ENCODE measurements around the gene TM4SF5.

TM4SF5 gene

GRCh38 chr17:4748686-4749085 lies 23.0 kb upstream of the TM4SF5 start:
- DNase-seq: no peak

GRCh38 chr17:4750606-4751005 lies 21.1 kb upstream of the TM4SF5 start:
- no peak for DNase-seq

DNA sequence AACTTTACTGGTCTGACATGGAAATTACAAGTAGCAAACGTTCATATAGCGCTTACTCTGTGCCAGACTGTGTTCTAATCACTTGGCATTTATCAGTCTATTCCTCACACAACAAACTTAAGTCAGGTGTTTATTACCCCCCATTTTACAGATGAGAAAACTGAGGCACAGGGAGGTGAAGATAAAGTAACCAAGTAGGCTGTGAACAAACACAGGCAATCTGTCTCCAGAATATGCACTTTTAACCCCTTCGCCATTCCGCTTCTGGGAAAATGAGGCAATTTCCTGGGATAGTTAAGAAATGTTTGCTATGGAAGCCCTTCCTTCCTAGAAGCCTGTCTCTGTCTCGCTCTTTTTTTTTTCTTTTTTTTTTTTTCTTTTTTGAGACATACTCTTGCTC lies 19.8 kb upstream of the TM4SF5 start:
- DNase-seq: no peak

DNA sequence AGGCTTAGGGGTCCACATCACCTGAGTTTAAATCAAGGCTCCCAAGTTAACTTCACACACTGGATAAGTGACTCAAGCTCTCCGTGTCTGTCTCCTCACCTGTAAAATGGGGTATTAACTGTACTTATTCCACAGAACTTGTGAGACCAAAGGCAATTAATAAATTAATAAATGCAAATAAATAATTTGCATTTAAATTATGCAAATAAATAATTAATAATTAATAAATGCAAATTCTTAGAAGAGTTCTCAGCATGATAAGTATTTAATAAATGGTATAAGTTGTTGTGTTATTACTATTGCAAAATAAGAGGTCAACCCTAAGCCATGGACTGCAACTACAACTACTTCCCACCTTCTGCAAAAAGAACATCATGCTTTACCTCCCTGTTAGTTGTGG lies 18.3 kb upstream of the TM4SF5 start:
- no peak for DNase-seq

DNA sequence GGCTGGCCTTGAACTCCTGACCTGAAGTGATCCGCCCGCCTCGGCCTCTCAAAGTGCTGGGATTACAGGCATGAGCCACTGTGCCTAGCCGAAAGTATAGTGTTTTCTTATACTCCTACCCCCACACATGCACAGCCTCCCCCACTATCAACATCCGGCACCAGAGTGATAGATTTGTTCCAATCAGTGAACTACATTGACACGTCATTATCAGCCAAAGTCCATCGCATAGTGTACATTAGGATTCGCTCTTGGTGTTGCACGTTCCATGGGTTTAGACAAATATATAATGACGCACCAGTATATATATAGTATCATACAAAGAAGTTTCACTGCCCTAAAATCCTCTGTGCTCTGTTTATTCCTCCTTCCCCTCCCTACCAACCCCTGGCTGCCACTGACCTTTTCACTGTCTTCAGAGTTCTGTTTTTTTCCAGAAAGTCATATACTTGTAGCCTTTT lies 11.9 kb upstream of the TM4SF5 start:
- no peak for DNase-seq

DNA sequence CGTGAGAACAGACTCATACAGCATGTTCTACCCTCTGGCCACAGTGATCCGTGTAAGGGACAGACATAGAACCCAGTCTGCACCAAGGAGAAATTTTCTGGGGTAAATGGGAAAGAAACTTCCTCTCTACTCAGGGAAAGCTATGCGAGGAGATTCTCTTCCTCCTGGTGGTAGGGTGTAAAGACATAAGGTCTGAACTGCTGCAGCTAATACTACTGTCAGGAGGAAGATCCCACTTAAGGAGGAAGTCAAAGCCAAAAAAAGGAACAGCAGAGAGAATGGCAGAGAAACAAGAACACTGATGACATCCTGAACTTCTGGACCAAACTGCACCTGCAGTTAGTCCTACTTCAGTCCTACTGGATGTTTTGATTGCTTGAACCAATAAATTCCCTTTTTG lies 7.1 kb upstream of the TM4SF5 start:
- DNase-seq: no peak

GRCh38 chr17:4766201-4766600 lies 5.5 kb upstream of the TM4SF5 start:
- DNase-seq: no peak

DNA sequence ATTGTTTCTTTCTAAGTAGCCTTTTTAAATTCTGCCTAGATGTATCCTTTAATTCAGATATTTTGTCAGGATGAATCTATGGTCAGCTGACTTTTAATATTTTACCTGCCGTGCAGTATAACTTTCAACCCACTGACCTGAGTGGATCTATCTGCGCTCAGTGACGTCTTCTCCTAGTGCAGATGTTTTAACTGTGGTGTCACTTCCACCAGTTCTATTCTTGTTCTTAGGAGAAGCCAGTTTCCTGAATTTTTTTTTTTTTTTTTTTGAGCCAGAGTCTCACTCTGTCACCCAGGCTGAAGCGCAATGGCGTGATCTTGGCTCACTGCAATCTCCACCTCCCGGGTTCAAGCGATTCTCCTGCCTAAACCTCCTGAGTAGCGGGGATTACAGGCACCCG lies 5.0 kb upstream of the TM4SF5 start:
- DNase-seq: no peak

DNA sequence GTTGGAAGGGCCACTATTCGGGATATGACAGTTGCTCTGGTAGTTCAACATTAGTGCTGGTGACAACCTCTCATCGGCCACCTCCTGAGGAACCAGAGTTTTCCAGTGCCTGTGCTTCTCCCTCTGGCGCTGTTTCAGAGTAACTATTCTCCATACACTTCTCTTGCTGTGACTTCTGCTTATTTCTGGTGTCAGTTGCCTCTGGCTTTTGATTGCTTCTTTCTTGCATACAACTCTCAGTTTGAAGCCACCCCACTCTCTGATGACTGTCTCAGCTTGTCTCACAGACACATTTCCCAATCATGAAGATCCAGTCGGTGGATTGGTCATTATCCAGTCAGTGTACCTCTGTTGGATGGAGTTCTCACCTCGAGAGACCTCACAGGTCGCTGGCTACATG lies 3.4 kb upstream of the TM4SF5 start:
- no peak for DNase-seq

GRCh38 chr17:4769628-4770027 lies 2.1 kb upstream of the TM4SF5 start:
- no peak for DNase-seq

DNA sequence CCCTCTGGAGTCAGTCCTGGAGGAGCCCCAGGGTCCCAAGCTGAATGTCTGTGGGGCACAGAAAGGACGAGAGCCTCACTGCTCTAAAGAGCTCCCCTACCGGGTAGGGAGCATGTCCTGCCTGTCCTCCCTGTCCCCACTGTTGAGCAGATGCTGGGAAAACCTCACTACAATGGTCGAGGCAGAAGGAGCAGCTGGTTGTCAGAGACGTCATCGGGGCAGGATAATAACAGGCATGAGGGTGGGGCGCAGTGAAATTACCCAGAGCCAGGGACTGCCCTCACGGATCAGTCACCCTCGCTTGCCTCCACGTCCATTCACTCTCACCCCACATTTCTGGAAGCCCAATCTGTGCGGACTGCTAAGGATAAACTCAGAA lies 538 bp downstream of the TM4SF5 start:
- DNase-seq: no peak

DNA sequence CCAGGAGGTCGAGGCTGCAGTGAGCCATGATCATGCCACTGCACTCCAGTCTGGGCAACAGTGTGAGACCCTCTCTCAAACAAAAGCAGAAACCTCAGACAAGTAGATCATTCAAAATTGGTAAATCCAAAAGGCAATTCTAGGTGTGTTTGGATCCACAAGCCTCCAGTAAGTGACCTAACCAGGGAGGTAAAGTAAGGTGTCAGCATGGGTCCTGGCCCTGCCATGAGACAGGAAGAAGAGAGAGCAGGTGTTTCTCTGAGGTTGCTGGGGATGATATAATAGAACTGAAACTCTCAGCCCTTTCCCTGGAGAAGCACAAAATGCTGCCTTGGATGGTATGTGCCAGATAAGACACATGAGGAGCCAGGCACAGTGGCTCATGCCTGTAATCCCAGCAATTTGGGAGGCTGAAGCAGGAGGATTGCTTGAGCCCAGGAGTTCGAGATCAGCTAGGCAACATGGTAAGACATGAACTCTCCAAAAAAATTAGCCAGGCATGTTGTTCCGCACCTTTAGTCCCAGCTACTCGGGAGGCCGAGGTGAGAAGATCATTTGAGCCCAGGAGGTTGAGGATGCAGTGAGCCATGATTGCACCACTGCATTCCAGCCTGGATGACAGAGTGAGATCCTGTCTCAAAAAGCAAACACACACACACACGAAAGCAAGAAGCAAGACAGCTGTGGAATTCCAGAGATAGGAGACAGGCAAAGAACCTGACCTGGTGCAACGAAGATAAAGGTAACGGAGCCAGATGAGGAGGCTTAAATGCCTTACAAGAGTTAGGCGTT lies 6.5 kb downstream of the TM4SF5 start:
- no peak for DNase-seq

DNA sequence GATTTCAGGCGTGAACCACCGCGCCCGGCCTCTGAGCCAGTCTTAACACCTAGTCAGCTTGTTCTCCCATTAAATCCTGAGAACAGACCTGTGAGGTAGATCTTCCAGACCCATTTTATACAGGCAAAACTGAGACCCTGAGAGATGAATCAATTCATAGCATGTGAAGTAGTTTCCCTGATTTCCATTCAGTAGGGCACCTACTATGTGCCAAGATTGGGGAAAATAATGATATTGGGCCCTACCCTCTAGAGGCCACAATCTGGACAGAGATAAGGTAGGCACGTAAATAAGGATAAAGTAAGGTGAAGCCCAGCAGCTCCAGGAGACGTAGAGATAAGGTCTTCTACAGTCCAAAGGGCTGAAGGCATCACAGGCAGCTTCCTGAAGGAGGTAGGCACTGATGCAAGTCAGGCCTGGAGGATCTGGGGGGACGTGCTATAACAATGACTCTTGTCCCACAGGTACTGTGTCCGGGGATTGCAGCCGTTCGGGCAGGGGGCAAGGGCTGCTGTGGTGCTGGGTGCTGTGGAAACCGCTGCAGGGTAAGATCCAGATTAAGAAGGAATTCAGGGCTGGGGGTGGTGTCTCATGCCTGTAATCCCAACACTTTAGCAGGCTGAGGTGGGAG lies 8.8 kb downstream of the TM4SF5 start:
- no peak for DNase-seq

GRCh38 chr17:4782652-4783051 lies 11.0 kb downstream of the TM4SF5 start:
- DNase-seq: no peak

DNA sequence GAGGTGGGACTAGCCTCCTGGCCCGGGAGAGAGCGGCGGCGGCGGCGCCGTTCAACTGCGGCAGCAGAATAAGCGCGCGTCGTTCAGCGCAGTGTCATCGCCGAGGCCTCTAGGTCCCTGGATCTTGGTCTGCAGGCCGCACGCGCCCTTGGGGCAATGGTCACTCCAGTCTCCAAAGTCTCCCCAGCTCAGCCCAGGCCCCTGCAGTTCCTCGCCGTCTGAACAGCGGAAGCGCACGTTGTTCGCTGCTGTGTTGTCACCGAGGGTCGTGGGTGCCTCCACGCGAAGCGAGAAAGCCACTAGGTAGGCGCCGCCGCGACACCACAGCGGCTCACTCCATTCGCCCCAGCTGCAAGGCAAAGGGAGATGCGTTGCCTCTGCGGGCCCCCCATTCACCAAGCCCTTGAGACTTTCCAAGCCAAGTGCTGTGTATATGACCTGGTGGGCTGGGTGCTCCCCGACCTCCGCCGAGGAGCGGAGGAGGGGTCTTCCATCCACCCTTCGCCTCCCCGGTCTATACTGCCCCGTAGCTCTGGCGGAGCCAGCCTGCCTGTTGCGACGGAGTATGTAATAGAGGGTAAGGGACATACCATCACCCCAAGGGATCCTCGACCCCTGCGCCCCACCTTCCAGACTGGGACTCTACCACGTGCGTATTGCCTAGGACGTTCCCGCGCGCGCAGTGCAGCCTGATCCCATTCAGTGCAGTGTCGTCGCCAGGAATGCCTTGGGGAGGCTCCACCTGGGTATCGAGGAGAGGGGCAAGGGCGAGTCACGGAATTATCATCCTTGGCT lies 13.8 kb downstream of the TM4SF5 start:
- DNase-seq: no peak

DNA sequence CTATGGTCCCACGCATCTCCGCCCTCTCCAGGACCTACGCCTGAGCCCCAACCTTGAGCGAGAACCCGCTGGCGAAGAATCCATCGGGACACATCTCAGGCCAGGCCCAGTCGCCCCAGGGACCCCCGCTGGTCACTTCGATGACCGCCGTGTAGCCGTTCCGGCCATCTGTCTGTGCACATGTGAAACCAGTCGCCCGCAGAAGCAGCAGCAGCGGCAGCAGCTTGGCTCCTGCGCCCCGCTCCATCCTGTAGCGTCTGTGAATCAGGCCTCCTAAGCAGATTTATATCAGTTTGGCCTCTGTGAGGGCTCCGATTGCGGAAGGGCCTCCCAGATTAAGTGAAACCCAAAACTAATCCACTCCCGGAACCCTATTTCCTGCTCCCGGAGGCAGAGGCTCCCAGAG lies 14.4 kb downstream of the TM4SF5 start, which contains the start of gene VMO1:
VMO1 (minus strand) TSS at position 259 of the 406 bp plus-strand sequence; CDS start at position 247, 12 bp downstream.
- DNase-seq: no peak

DNA sequence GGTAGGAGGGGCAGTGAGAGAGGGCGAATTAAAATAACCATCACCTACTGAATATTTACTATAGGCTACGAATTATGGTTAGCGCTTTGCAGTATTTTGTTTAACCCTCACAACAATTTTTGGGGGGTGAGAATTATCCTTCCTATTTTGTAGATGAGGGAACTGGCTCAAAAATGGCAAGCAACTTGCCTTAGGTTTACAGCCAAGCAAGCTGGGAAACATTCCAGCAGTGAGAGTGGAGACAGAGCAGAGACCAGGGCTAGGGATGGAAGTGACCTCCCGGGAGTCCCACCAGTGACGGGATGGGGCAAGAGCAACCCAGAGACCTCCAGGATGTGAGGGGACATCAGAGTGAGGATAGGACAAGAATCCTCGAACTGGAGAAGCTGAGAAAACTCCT lies 14.8 kb downstream of the TM4SF5 start:
- DNase-seq: no peak

DNA sequence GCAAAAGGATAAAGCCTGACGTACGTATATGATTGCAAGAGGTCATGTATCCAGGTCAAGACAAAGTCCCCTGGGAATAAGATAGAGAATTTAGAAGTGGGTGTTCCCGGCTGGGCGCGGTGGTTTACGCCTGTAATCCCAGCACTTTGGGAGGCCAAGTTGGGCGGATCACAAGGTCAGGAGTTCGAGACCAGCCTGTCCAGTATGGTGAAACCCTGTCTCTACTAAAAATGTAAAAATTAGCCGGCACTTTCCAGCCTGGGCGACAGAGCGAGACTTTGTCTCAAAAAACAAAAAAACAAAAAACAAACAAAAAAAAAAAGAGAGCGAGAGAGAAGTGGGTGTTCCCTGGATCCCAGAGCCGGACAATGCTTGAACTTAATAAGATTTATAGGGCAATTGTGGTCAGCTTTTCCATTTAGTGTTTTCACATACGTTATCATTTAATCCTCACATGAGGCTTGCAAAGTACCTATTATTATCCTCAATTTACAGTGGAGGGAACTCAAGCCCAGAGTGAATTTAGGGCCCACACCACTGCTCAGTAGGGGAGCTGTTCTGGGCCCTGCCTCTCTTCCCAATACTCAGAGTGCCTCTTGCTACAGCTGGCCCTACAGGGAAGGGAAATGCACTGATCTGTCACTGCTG lies 16.6 kb downstream of the TM4SF5 start:
- no peak for DNase-seq

- no peak for DNase-seq
Observed at GRCh38 chr17:4788807-4789700, 17.4 kb downstream of the TM4SF5 start, which contains the start of gene GLTPD2. TSS of gene GLTPD2 (plus strand) at chr17:4788964. CDS start at chr17:4789012, 48 bp downstream.

DNA sequence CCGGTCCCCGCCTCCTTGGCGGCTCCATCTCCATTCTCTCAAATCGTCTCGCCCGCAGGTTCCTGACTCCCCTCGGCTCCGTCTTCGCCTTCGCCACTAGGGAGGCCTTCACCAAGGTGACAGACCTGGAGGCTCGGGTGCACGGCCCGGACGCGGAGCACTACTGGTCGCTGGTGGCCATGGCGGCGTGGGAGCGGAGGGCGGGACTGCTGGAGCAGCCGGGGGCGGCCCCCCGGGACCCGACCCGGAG lies 17.9 kb downstream of the TM4SF5 start:
- DNase-seq: no peak

GRCh38 chr17:4789951-4790704 lies 18.4 kb downstream of the TM4SF5 start:
- DNase-seq: peak; percentile 68

All from T-helper 9 cell (primary cell).